ENCODE data around the gene OR56B1.

- TF ChIP-seq, protein P1, sequence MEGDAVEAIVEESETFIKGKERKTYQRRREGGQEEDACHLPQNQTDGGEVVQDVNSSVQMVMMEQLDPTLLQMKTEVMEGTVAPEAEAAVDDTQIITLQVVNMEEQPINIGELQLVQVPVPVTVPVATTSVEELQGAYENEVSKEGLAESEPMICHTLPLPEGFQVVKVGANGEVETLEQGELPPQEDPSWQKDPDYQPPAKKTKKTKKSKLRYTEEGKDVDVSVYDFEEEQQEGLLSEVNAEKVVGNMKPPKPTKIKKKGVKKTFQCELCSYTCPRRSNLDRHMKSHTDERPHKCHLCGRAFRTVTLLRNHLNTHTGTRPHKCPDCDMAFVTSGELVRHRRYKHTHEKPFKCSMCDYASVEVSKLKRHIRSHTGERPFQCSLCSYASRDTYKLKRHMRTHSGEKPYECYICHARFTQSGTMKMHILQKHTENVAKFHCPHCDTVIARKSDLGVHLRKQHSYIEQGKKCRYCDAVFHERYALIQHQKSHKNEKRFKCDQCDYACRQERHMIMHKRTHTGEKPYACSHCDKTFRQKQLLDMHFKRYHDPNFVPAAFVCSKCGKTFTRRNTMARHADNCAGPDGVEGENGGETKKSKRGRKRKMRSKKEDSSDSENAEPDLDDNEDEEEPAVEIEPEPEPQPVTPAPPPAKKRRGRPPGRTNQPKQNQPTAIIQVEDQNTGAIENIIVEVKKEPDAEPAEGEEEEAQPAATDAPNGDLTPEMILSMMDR (CRISPR knock-in tag; IDR thresholded peaks at IDR 0.05), result no peak
- TF ChIP-seq FOSL2 (CRISPR knock-in tag; IDR thresholded peaks at IDR 0.05) (no peak), MAFF (IDR thresholded peaks at IDR 0.05; ENCODE audit: low read depth, low read length) (no peak), ZFP36L1 (CRISPR knock-in tag; IDR thresholded peaks at IDR 0.05) (no peak), ARID2 (CRISPR knock-in tag; IDR thresholded peaks at IDR 0.05; ENCODE audit: borderline replicate concordance) (no peak), NFIC (IDR thresholded peaks at IDR 0.05; ENCODE audit: low read length) (no peak), HNRNPLL (IDR thresholded peaks at IDR 0.05; ENCODE audit: low read depth, low read length, poor library complexity, severe bottlenecking) (no peak), ERF (CRISPR knock-in tag; IDR thresholded peaks at IDR 0.05) (no peak)
Measured at GRCh38 chr11:5688482-5688881, 47.8 kb upstream of the OR56B1 start.

Measured in HepG2 (cell line).